ENCODE data around the gene TIMM10.

The TIMM10 gene

GRCh38 chr11:57552479-57552878 lies 21.9 kb upstream of the TIMM10 start:
- Mint-ChIP-seq H3K36me3 (ENCODE audit: insufficient read depth) (peaks cover 63% of the 10 kb centered on the region), H3K9me3 (no peaks in the 10 kb centered on the region), H3K27ac (ENCODE audit: low read depth) (no peak overlapping the region), H3K4me1 (peaks cover 5% of the 10 kb centered on the region), H3K4me3 (no peak overlapping the region), H3K27me3 (no peaks in the 10 kb centered on the region)
- no peak for DNase-seq (ENCODE audit: low spot score in 2 of 2)
- ATAC-seq (replicated peaks; ENCODE audit: extremely low read depth, poor library complexity, severe bottlenecking) = no peak

- H3K36me3 Mint-ChIP-seq (ENCODE audit: insufficient read depth) = peaks cover 57% of the 10 kb centered on the region
- no peaks in the 10 kb centered on the region for H3K9me3 Mint-ChIP-seq
These were observed 21.4 kb upstream of the TIMM10 start for GRCh38 chr11:57551941-57552340.

GRCh38 chr11:57549983-57550382 lies 19.4 kb upstream of the TIMM10 start:
- DNase-seq (ENCODE audit: low spot score in 2 of 2) (no peak), ATAC-seq (replicated peaks; ENCODE audit: extremely low read depth, poor library complexity, severe bottlenecking) (no peak)
- Mint-ChIP-seq H3K4me1 (peaks cover 11% of the 10 kb centered on the region), H3K9me3 (no peaks in the 10 kb centered on the region), H3K27ac (ENCODE audit: low read depth) (peak overlapping the region; percentile 95), H3K4me3 (no peak overlapping the region), H3K27me3 (no peaks in the 10 kb centered on the region), H3K36me3 (ENCODE audit: insufficient read depth) (peaks cover 43% of the 10 kb centered on the region)

More at GRCh38 chr11:57551941-57552340, 21.4 kb upstream of the TIMM10 start:
- Mint-ChIP-seq H3K27me3 (no peaks in the 10 kb centered on the region), H3K4me3 (no peak overlapping the region), H3K4me1 (peaks cover 10% of the 10 kb centered on the region), H3K27ac (ENCODE audit: low read depth) (no peak overlapping the region)
- no peak for DNase-seq (ENCODE audit: low spot score in 2 of 2)
- no peak for ATAC-seq (replicated peaks; ENCODE audit: extremely low read depth, poor library complexity, severe bottlenecking)

GRCh38 chr11:57547854-57548377 lies 17.4 kb upstream of the TIMM10 start:
- H3K4me3 Mint-ChIP-seq = peak overlapping the region; percentile 34
- H3K27ac Mint-ChIP-seq (ENCODE audit: low read depth) = peak overlapping the region; percentile 95
- H3K9me3 Mint-ChIP-seq = no peaks in the 10 kb centered on the region
- peaks cover 24% of the 10 kb centered on the region for H3K36me3 Mint-ChIP-seq (ENCODE audit: insufficient read depth)
- DNase-seq (ENCODE audit: low spot score in 2 of 2) (peak in 1 of 2 donors; percentile 43), ATAC-seq (replicated peaks; ENCODE audit: extremely low read depth, poor library complexity, severe bottlenecking) (peak; percentile 91)
- no peaks in the 10 kb centered on the region for H3K27me3 Mint-ChIP-seq
- H3K4me1 Mint-ChIP-seq = peaks cover 11% of the 10 kb centered on the region

GRCh38 chr11:57546869-57547475 lies 16.4 kb upstream of the TIMM10 start:
- peaks cover 11% of the 10 kb centered on the region for H3K4me1 Mint-ChIP-seq
- H3K27ac Mint-ChIP-seq (ENCODE audit: low read depth) = peak overlapping the region; percentile 95
- H3K4me3 Mint-ChIP-seq = peak overlapping the region; percentile 34
- peaks cover 16% of the 10 kb centered on the region for H3K36me3 Mint-ChIP-seq (ENCODE audit: insufficient read depth)
- no peaks in the 10 kb centered on the region for H3K27me3 Mint-ChIP-seq
- no peaks in the 10 kb centered on the region for H3K9me3 Mint-ChIP-seq
- DNase-seq (ENCODE audit: low spot score in 2 of 2) (no peak), ATAC-seq (replicated peaks; ENCODE audit: extremely low read depth, poor library complexity, severe bottlenecking) (no peak)

GRCh38 chr11:57546451-57546850 lies 15.9 kb upstream of the TIMM10 start:
- Mint-ChIP-seq H3K4me1 (peaks cover 11% of the 10 kb centered on the region), H3K36me3 (ENCODE audit: insufficient read depth) (peaks cover 15% of the 10 kb centered on the region), H3K4me3 (no peak overlapping the region), H3K27ac (ENCODE audit: low read depth) (peak overlapping the region; percentile 95), H3K9me3 (no peaks in the 10 kb centered on the region), H3K27me3 (no peaks in the 10 kb centered on the region)
- no peak for ATAC-seq (replicated peaks; ENCODE audit: extremely low read depth, poor library complexity, severe bottlenecking)
- DNase-seq (ENCODE audit: low spot score in 2 of 2) = no peak

GRCh38 chr11:57545883-57546282 lies 15.3 kb upstream of the TIMM10 start:
- no peak overlapping the region for H3K4me3 Mint-ChIP-seq
- H3K36me3 Mint-ChIP-seq (ENCODE audit: insufficient read depth) = peaks cover 15% of the 10 kb centered on the region
- no peak overlapping the region for H3K27ac Mint-ChIP-seq (ENCODE audit: low read depth)
- H3K9me3 Mint-ChIP-seq = no peaks in the 10 kb centered on the region
- ATAC-seq (replicated peaks; ENCODE audit: extremely low read depth, poor library complexity, severe bottlenecking) (no peak), DNase-seq (ENCODE audit: low spot score in 2 of 2) (no peak)
- H3K27me3 Mint-ChIP-seq = no peaks in the 10 kb centered on the region
- H3K4me1 Mint-ChIP-seq = peaks cover 11% of the 10 kb centered on the region

GRCh38 chr11:57544566-57544965 lies 14.0 kb upstream of the TIMM10 start:
- no peak overlapping the region for H3K4me3 Mint-ChIP-seq
- H3K36me3 Mint-ChIP-seq (ENCODE audit: insufficient read depth) = peaks cover 9% of the 10 kb centered on the region
- H3K4me1 Mint-ChIP-seq = peaks cover 11% of the 10 kb centered on the region
- DNase-seq (ENCODE audit: low spot score in 2 of 2) (no peak), ATAC-seq (replicated peaks; ENCODE audit: extremely low read depth, poor library complexity, severe bottlenecking) (no peak)
- H3K27me3 Mint-ChIP-seq = no peaks in the 10 kb centered on the region
- no peak overlapping the region for H3K27ac Mint-ChIP-seq (ENCODE audit: low read depth)
- H3K9me3 Mint-ChIP-seq = no peaks in the 10 kb centered on the region

- DNase-seq (ENCODE audit: low spot score in 2 of 2) (no peak), ATAC-seq (replicated peaks; ENCODE audit: extremely low read depth, poor library complexity, severe bottlenecking) (no peak)
- no peaks in the 10 kb centered on the region for H3K9me3 Mint-ChIP-seq
- peaks cover 11% of the 10 kb centered on the region for H3K4me1 Mint-ChIP-seq
- peaks cover 6% of the 10 kb centered on the region for H3K36me3 Mint-ChIP-seq (ENCODE audit: insufficient read depth)
- no peak overlapping the region for H3K4me3 Mint-ChIP-seq
- H3K27ac Mint-ChIP-seq (ENCODE audit: low read depth) = no peak overlapping the region
- no peaks in the 10 kb centered on the region for H3K27me3 Mint-ChIP-seq
These were observed 13.0 kb upstream of the TIMM10 start for GRCh38 chr11:57543593-57543992.

GRCh38 chr11:57542582-57542981 lies 12.0 kb upstream of the TIMM10 start:
- H3K9me3 Mint-ChIP-seq = no peaks in the 10 kb centered on the region
- ATAC-seq (replicated peaks; ENCODE audit: extremely low read depth, poor library complexity, severe bottlenecking) (no peak), DNase-seq (ENCODE audit: low spot score in 2 of 2) (no peak)
- H3K27me3 Mint-ChIP-seq = no peaks in the 10 kb centered on the region
- peak overlapping the region; percentile 10 for H3K27ac Mint-ChIP-seq (ENCODE audit: low read depth)
- peaks cover 2% of the 10 kb centered on the region for H3K36me3 Mint-ChIP-seq (ENCODE audit: insufficient read depth)
- no peak overlapping the region for H3K4me3 Mint-ChIP-seq
- peaks cover 7% of the 10 kb centered on the region for H3K4me1 Mint-ChIP-seq

- ATAC-seq (replicated peaks; ENCODE audit: extremely low read depth, poor library complexity, severe bottlenecking) (no peak), DNase-seq (ENCODE audit: low spot score in 2 of 2) (no peak)
- H3K9me3 Mint-ChIP-seq = no peaks in the 10 kb centered on the region
- no peak overlapping the region for H3K27ac Mint-ChIP-seq (ENCODE audit: low read depth)
- H3K4me1 Mint-ChIP-seq = no peaks in the 10 kb centered on the region
- H3K4me3 Mint-ChIP-seq = no peak overlapping the region
- peaks cover 2% of the 10 kb centered on the region for H3K36me3 Mint-ChIP-seq (ENCODE audit: insufficient read depth)
- H3K27me3 Mint-ChIP-seq = no peaks in the 10 kb centered on the region
These were observed 10.6 kb upstream of the TIMM10 start for GRCh38 chr11:57541169-57541568.

GRCh38 chr11:57539342-57539741 lies 8.8 kb upstream of the TIMM10 start:
- DNase-seq (ENCODE audit: low spot score in 2 of 2) = no peak
- Mint-ChIP-seq H3K9me3 (no peaks in the 10 kb centered on the region), H3K27me3 (no peaks in the 10 kb centered on the region), H3K36me3 (ENCODE audit: insufficient read depth) (peaks cover 2% of the 10 kb centered on the region), H3K4me1 (no peaks in the 10 kb centered on the region), H3K27ac (ENCODE audit: low read depth) (no peak overlapping the region), H3K4me3 (no peak overlapping the region)
- no peak for ATAC-seq (replicated peaks; ENCODE audit: extremely low read depth, poor library complexity, severe bottlenecking)

GRCh38 chr11:57536947-57537619 lies 6.5 kb upstream of the TIMM10 start, which contains the start of gene SMTNL1:
TSS of gene SMTNL1 (plus strand) at chr11:57537595. CDS start at chr11:57542643, 5,048 bp downstream.
- Mint-ChIP-seq H3K36me3 (ENCODE audit: insufficient read depth) (peaks cover 2% of the 10 kb centered on the region), H3K27ac (ENCODE audit: low read depth) (peak within 1 kb of the TSS; percentile 52), H3K4me3 (no peak within 1 kb of the TSS), H3K27me3 (no peaks in the 10 kb centered on the region), H3K4me1 (peaks cover under 1% of the 10 kb centered on the region), H3K9me3 (no peaks in the 10 kb centered on the region)
- DNase-seq (ENCODE audit: low spot score in 2 of 2) (no peak), ATAC-seq (replicated peaks; ENCODE audit: extremely low read depth, poor library complexity, severe bottlenecking) (no peak)
